HG03439 (cell line): ENCODE data around the gene PSME3.
A peak's percentile ranks its signal among the peaks of the same experiment; 100 is the strongest.

Source experiments
- ATAC-seq: cut with Tn5 transposase; IDR thresholded peaks from one replicate; pipeline ENCODE4 v1.9.1; 2021; ENCODE audit warnings: mild to moderate bottlenecking, moderate library complexity; ENCODE audit not compliant: unreplicated experiment

PSME3 gene

GRCh38 chr17:42832934-42833766 lies at the start of gene PSME3:
Gene PSME3, plus strand, starts transcription at chr17:42833397. Its CDS starts 235 bp downstream, at chr17:42833632.
- ATAC-seq, result peak; percentile 85

- ATAC-seq, result no peak
These were observed 49.4 kb upstream of the PSME3 start for GRCh38 chr17:42783791-42784138.

GRCh38 chr17:42784409-42784808 lies 48.8 kb upstream of the PSME3 start:
- no peak for ATAC-seq

- ATAC-seq, result no peak
These were observed 48.2 kb upstream of the PSME3 start for GRCh38 chr17:42784811-42785592.

GRCh38 chr17:42787266-42787665 lies 45.9 kb upstream of the PSME3 start:
- ATAC-seq, result no peak

- no peak for ATAC-seq
These were observed 41.2 kb upstream of the PSME3 start for GRCh38 chr17:42791948-42792347.

GRCh38 chr17:42792545-42792944 lies 40.7 kb upstream of the PSME3 start:
- ATAC-seq, result no peak

GRCh38 chr17:42795061-42795460 lies 38.1 kb upstream of the PSME3 start:
- no peak for ATAC-seq

GRCh38 chr17:42795465-42795864 lies 37.7 kb upstream of the PSME3 start:
- no peak for ATAC-seq

- ATAC-seq, result no peak
These were observed 37.0 kb upstream of the PSME3 start for GRCh38 chr17:42796066-42796758.

GRCh38 chr17:42797067-42798007 lies 35.9 kb upstream of the PSME3 start:
- no peak for ATAC-seq

- ATAC-seq, result no peak
These were observed 35.2 kb upstream of the PSME3 start for GRCh38 chr17:42798011-42798382.

GRCh38 chr17:42798383-42799380 lies 34.5 kb upstream of the PSME3 start, which contains the start of the genes CNTD1 and COA3:
Gene CNTD1, plus strand, starts transcription at chr17:42798861. Its CDS starts 207 bp downstream, at chr17:42799068.
Gene COA3, minus strand, starts transcription at chr17:42798704. Its CDS starts 23 bp downstream, at chr17:42798681.
- peak; percentile 82 for ATAC-seq

- no peak for ATAC-seq
These were observed 29.9 kb upstream of the PSME3 start for GRCh38 chr17:42803074-42803883.

- ATAC-seq, result no peak
These were observed 28.3 kb upstream of the PSME3 start for GRCh38 chr17:42804918-42805367.

GRCh38 chr17:42806249-42806648 lies 26.9 kb upstream of the PSME3 start:
- ATAC-seq, result no peak

GRCh38 chr17:42809250-42809649 lies 23.9 kb upstream of the PSME3 start:
- ATAC-seq, result no peak
